ENCODE data around the gene GALNT12.

GALNT12 gene

DNA sequence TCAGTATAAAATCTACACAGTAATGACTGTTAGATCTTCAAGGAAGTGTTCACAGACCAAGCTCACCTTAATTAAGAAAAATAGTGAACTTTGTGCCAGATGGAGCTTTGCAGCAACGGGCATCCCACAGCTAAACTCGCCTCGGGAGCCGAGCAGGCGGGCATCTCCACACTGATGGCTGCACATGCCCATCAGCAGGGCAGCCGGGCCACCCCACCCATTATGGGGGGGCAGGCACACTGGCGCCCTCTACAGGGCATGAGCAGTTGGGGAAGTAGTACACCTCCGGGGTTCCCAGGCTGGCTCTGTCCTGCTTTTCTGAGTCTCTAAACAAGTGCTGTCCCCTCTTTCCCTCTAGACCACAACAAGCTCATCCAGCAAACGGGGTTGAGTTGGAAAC, 32.7 kb upstream of the GALNT12 start:
- no peaks in the 10 kb centered on the region for H3K27me3 ChIP-seq (ENCODE audit: insufficient read depth, low read length)
- no peaks in the 10 kb centered on the region for H3K9me3 ChIP-seq (ENCODE audit: low read length)
- H3K27ac ChIP-seq (ENCODE audit: low read depth, low read length, poor library complexity, severe bottlenecking): no peak overlapping the region
- peaks cover 24% of the 10 kb centered on the region for H3K36me3 ChIP-seq (ENCODE audit: insufficient read depth, low read length)
- no peak overlapping the region for H3K4me3 ChIP-seq (ENCODE audit: low read depth, low read length, poor library complexity, severe bottlenecking)
- no peaks in the 10 kb centered on the region for H3F3A ChIP-seq (ENCODE audit: insufficient read depth, low read length)
- no peak overlapping the region for H3K4me2 ChIP-seq (ENCODE audit: low read length)
- H3K9me2 ChIP-seq (ENCODE audit: low read depth, low read length): no peaks in the 10 kb centered on the region
- no peaks in the 10 kb centered on the region for H4K20me1 ChIP-seq (ENCODE audit: insufficient read depth, low read length)
- H3K9ac ChIP-seq (ENCODE audit: low read length): no peak overlapping the region
- TF ChIP-seq, protein P1, sequence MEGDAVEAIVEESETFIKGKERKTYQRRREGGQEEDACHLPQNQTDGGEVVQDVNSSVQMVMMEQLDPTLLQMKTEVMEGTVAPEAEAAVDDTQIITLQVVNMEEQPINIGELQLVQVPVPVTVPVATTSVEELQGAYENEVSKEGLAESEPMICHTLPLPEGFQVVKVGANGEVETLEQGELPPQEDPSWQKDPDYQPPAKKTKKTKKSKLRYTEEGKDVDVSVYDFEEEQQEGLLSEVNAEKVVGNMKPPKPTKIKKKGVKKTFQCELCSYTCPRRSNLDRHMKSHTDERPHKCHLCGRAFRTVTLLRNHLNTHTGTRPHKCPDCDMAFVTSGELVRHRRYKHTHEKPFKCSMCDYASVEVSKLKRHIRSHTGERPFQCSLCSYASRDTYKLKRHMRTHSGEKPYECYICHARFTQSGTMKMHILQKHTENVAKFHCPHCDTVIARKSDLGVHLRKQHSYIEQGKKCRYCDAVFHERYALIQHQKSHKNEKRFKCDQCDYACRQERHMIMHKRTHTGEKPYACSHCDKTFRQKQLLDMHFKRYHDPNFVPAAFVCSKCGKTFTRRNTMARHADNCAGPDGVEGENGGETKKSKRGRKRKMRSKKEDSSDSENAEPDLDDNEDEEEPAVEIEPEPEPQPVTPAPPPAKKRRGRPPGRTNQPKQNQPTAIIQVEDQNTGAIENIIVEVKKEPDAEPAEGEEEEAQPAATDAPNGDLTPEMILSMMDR (IDR thresholded peaks at IDR 0.05; ENCODE audit: low read length): peak; percentile 75
- no peak for TF ChIP-seq EZH2 (IDR thresholded peaks at IDR 0.05; ENCODE audit: borderline replicate concordance, low read length)
- no peaks in the 10 kb centered on the region for H3K4me1 ChIP-seq (ENCODE audit: insufficient read depth, low read length, severe bottlenecking)
- no peaks in the 10 kb centered on the region for H3K79me2 ChIP-seq (ENCODE audit: insufficient read depth, low read length)
- no peak overlapping the region for H2AFZ ChIP-seq (ENCODE audit: low read length)

DNA sequence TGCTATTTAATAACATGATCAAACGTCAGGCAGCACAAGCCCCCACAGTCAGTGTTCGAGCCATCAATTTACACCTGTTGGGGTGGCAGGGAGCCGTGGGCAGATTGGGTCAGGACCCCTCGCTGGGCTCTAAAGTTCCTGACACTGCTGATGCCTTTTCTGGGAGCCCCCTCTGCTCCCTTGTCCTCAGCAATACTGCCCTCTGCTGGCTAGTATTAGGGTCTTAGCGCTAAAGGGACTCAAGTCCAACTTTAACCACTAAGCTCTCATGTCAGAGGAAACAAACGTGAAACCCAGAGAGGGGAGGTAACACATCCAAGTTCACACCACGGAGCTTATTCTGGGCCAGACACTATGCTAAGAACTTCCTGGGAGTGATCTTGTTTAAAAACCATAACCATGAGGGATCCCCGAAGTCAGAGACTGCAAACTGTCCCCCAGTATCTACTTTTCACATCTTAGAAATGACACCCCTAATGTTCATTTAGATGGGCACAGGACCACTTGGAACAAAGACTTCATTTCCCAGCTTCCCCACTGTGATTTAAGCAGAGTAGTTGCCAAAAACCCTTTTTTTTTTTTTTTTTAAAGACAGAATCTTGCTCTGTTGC, 31.5 kb upstream of the GALNT12 start:
- Histone ChIP-seq H3K4me2 (ENCODE audit: low read length) (no peak overlapping the region), H3K27me3 (ENCODE audit: insufficient read depth, low read length) (no peaks in the 10 kb centered on the region), H3K9me2 (ENCODE audit: low read depth, low read length) (no peaks in the 10 kb centered on the region), H4K20me1 (ENCODE audit: insufficient read depth, low read length) (no peaks in the 10 kb centered on the region), H3K4me1 (ENCODE audit: insufficient read depth, low read length, severe bottlenecking) (no peaks in the 10 kb centered on the region), H3K27ac (ENCODE audit: low read depth, low read length, poor library complexity, severe bottlenecking) (no peak overlapping the region), H3K9ac (ENCODE audit: low read length) (no peak overlapping the region), H2AFZ (ENCODE audit: low read length) (no peak overlapping the region), H3K4me3 (ENCODE audit: low read depth, low read length, poor library complexity, severe bottlenecking) (no peak overlapping the region), H3F3A (ENCODE audit: insufficient read depth, low read length) (no peaks in the 10 kb centered on the region), H3K79me2 (ENCODE audit: insufficient read depth, low read length) (no peaks in the 10 kb centered on the region), H3K9me3 (ENCODE audit: low read length) (no peaks in the 10 kb centered on the region), H3K36me3 (ENCODE audit: insufficient read depth, low read length) (peaks cover 12% of the 10 kb centered on the region; the same call in 1 of the 2 replicates)
- no peak for TF ChIP-seq EZH2 (IDR thresholded peaks at IDR 0.05; ENCODE audit: borderline replicate concordance, low read length)
- TF ChIP-seq, protein P1 (IDR thresholded peaks at IDR 0.05; ENCODE audit: low read length): peak; percentile 84

DNA sequence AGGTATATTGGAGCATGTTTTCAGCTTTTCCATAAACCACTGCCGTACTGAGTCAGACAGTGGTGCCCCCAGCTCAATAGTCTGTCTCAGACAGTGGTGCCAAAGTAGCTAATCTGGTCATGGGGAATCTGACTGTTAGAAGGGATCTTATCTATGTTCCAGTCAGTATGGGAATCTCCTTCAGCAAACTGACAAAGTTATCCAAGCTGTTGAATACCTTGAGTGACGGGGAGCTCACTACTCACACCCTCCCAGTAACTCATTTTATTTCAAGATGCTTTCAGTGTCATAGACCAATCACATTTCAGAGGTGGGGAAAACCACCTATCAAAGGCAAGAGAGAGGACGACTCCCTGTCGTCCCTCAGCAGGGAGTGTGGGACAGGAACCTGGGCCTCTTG, 29.9 kb upstream of the GALNT12 start:
- no peaks in the 10 kb centered on the region for H3K27me3 ChIP-seq (ENCODE audit: insufficient read depth, low read length)
- H3K4me2 ChIP-seq (ENCODE audit: low read length): no peak overlapping the region
- H3K9me3 ChIP-seq (ENCODE audit: low read length): no peaks in the 10 kb centered on the region
- H3K9me2 ChIP-seq (ENCODE audit: low read depth, low read length): no peaks in the 10 kb centered on the region
- H3K4me3 ChIP-seq (ENCODE audit: low read depth, low read length, poor library complexity, severe bottlenecking): no peak overlapping the region
- H4K20me1 ChIP-seq (ENCODE audit: insufficient read depth, low read length): no peaks in the 10 kb centered on the region
- no peaks in the 10 kb centered on the region for H3K4me1 ChIP-seq (ENCODE audit: insufficient read depth, low read length, severe bottlenecking)
- no peak overlapping the region for H3K9ac ChIP-seq (ENCODE audit: low read length)
- peaks cover 18% of the 10 kb centered on the region for H3K36me3 ChIP-seq (ENCODE audit: insufficient read depth, low read length)
- no peaks in the 10 kb centered on the region for H3K79me2 ChIP-seq (ENCODE audit: insufficient read depth, low read length)
- no peak overlapping the region for H3K27ac ChIP-seq (ENCODE audit: low read depth, low read length, poor library complexity, severe bottlenecking)
- no peaks in the 10 kb centered on the region for H3F3A ChIP-seq (ENCODE audit: insufficient read depth, low read length)
- TF ChIP-seq, protein P1 (IDR thresholded peaks at IDR 0.05; ENCODE audit: low read length): no peak
- no peak for TF ChIP-seq EZH2 (IDR thresholded peaks at IDR 0.05; ENCODE audit: borderline replicate concordance, low read length)
- H2AFZ ChIP-seq (ENCODE audit: low read length): no peak overlapping the region
